Measurements from ENCODE around the gene PRDM16.

Gene PRDM16

DNA sequence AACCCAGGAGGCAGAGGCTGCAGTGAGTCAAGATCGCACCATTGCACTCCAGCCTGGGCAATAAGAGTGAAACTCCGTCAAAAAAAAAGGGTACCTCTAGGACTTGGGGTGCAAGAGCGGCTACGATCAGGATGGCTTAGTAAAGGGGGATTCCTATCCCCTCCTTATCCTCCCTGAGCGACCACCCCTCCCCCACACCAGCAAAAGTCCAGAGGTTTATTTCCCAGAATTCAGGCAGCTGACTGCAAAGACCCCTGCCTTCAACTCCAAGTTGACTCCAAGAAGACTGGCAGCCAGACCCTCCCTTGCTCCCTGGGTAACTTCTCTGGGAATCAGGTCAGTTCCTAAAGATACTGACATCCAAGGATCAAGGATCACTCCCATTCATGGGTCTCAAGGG is 12.4 kb upstream of the PRDM16 start:
- Histone ChIP-seq H3K27me3 (ENCODE audit: insufficient read depth, insufficient read length) (peaks cover 12% of the 10 kb centered on the region), H3K4me3 (ENCODE audit: insufficient read length, low read depth) (no peak overlapping the region), H3K36me3 (ENCODE audit: insufficient read depth, insufficient read length, low read length) (no peaks in the 10 kb centered on the region), H3K9me3 (ENCODE audit: insufficient read depth, low read length) (no peaks in the 10 kb centered on the region), H3K9ac (ENCODE audit: insufficient read length, low read depth) (no peak overlapping the region), H3K4me1 (ENCODE audit: insufficient read depth, insufficient read length) (peaks cover 9% of the 10 kb centered on the region)
- no peak for DNase-seq (ENCODE audit: low read depth, low spot score)
- TF ChIP-seq SUZ12 (IDR thresholded peaks at IDR 0.05; ENCODE audit: extremely low read depth, insufficient read depth, insufficient read length) (no peak), YY1 (IDR thresholded peaks at IDR 0.05; ENCODE audit: insufficient read depth, insufficient read length) (no peak), ZNF274 (IDR thresholded peaks at IDR 0.05; ENCODE audit: low read depth, low read length) (no peak)

DNA sequence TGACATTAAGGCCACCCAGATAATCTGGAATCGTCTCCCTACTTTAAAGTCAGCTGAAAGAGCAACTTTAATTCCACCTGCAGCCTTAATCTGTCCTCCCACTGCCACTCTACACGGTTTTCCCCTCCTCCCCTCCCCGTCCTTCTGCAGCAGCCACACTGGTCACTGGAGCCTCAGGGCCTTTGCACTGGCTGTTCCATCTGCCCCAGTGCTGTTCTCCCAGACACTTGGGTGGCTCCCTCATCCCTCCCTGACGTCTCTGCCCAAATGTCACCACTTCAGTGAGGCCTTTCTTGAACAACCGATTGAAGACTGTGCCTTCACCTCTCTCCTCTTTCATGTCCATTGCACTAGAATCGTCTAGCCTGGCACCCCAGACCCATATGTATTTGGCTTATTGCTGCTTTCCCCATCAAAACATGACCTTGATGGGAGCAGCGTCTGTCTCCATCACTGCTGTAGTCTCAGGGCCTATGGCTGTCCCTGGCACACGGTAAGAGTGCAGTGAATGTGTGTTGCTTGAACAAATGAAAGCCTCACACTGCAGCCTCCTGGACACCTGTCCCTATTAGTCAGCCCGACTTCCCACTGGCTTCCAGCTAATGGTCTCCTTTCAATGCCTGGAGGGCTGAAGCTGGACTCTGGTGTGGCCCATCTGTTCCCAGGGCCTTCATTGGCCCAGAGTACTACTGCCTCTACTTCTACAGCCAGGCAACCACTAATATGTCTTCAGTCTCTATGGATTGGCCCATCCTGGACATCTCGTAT is 10.6 kb upstream of the PRDM16 start:
- H3K27me3 ChIP-seq (ENCODE audit: insufficient read depth, insufficient read length): peaks cover 9% of the 10 kb centered on the region
- DNase-seq (ENCODE audit: low read depth, low spot score): no peak
- H3K4me3 ChIP-seq (ENCODE audit: insufficient read length, low read depth): no peak overlapping the region
- no peaks in the 10 kb centered on the region for H3K9me3 ChIP-seq (ENCODE audit: insufficient read depth, low read length)
- no peak for TF ChIP-seq YY1 (IDR thresholded peaks at IDR 0.05; ENCODE audit: insufficient read depth, insufficient read length)
- TF ChIP-seq SUZ12 (IDR thresholded peaks at IDR 0.05; ENCODE audit: extremely low read depth, insufficient read depth, insufficient read length): no peak
- no peak for TF ChIP-seq ZNF274 (IDR thresholded peaks at IDR 0.05; ENCODE audit: low read depth, low read length)
- no peak overlapping the region for H3K9ac ChIP-seq (ENCODE audit: insufficient read length, low read depth)
- H3K36me3 ChIP-seq (ENCODE audit: insufficient read depth, insufficient read length, low read length): no peaks in the 10 kb centered on the region
- H3K4me1 ChIP-seq (ENCODE audit: insufficient read depth, insufficient read length): peaks cover 14% of the 10 kb centered on the region

DNA sequence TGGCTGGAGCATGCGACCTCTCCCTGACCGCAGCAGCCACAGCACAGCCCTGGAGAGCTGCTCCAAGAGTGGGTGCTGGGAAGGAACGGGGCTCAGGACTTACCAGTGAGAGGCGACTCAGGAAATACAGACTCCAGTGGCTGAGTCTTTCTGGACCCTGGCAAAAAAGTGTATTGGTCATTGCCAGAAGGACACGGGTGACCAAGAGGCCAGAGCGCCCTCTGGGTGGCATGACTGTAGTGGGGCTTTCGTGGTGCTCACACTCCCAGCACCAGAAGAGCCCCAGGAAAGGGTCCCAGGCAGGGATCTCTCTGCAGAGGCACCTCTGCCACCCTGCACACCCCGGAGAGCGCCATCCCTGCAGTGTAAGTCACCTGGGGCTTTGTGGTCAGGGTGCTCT is 8.9 kb upstream of the PRDM16 start:
- TF ChIP-seq YY1 (IDR thresholded peaks at IDR 0.05; ENCODE audit: insufficient read depth, insufficient read length): no peak
- DNase-seq (ENCODE audit: low read depth, low spot score): no peak
- H3K9me3 ChIP-seq (ENCODE audit: insufficient read depth, low read length): no peaks in the 10 kb centered on the region
- H3K27me3 ChIP-seq (ENCODE audit: insufficient read depth, insufficient read length): peaks cover 25% of the 10 kb centered on the region
- no peak overlapping the region for H3K9ac ChIP-seq (ENCODE audit: insufficient read length, low read depth)
- no peak overlapping the region for H3K4me3 ChIP-seq (ENCODE audit: insufficient read length, low read depth)
- H3K4me1 ChIP-seq (ENCODE audit: insufficient read depth, insufficient read length): peaks cover 14% of the 10 kb centered on the region
- no peaks in the 10 kb centered on the region for H3K36me3 ChIP-seq (ENCODE audit: insufficient read depth, insufficient read length, low read length)

DNA sequence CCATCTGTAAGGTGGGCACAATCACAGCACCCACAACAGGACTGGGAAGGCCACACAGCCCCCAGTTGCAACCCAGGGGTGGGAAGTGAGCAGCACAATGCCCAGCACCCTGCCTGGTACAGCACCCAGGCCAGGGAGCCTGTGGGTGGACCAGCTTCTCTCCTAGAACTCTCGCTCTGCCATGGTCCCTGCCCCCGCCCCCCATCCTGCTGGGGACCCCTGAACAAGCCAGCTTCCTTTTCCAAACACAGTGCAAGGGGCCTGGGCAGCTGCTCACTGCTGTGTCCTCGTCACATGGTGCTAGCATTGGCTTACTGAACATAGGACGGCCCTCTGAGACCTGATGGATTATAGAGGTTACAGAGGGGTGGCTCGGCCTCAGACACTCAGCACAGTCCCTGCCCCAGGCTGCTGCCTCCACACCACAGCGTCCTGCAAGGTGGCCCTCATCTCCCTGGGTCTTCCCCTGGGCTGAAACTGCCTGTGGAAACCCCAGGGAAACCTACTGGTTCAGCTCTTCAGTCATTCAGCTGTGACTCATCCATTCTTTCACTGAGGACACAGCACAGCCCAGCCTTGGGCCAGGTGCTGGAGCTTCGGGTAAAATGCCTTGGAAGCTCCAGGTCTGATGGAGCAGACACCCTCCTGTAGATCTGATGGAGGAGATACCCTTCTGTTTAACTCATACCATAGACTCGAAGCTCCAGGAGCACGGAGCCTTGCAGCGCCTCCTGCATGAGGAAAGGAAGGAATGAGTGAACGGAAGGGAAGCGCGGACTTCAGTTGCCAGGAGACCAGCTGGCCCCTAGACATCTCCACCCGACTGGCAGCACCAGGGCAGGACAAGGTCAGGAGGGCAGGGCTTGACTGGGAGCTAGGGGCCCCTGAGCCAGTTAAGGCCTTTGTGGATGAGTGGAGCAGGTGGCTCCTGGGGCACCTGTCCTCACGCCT is 8.1 kb upstream of the PRDM16 start:
- H3K27me3 ChIP-seq (ENCODE audit: insufficient read depth, insufficient read length): peaks cover 32% of the 10 kb centered on the region
- no peaks in the 10 kb centered on the region for H3K9me3 ChIP-seq (ENCODE audit: insufficient read depth, low read length)
- H3K36me3 ChIP-seq (ENCODE audit: insufficient read depth, insufficient read length, low read length): no peaks in the 10 kb centered on the region
- H3K4me1 ChIP-seq (ENCODE audit: insufficient read depth, insufficient read length): peaks cover 14% of the 10 kb centered on the region
- H3K4me3 ChIP-seq (ENCODE audit: insufficient read length, low read depth): no peak overlapping the region
- H3K9ac ChIP-seq (ENCODE audit: insufficient read length, low read depth): no peak overlapping the region
- no peak for DNase-seq (ENCODE audit: low read depth, low spot score)
- no peak for TF ChIP-seq YY1 (IDR thresholded peaks at IDR 0.05; ENCODE audit: insufficient read depth, insufficient read length)
- no peak for TF ChIP-seq SUZ12 (IDR thresholded peaks at IDR 0.05; ENCODE audit: extremely low read depth, insufficient read depth, insufficient read length)
- no peak for TF ChIP-seq ZNF274 (IDR thresholded peaks at IDR 0.05; ENCODE audit: low read depth, low read length)

DNA sequence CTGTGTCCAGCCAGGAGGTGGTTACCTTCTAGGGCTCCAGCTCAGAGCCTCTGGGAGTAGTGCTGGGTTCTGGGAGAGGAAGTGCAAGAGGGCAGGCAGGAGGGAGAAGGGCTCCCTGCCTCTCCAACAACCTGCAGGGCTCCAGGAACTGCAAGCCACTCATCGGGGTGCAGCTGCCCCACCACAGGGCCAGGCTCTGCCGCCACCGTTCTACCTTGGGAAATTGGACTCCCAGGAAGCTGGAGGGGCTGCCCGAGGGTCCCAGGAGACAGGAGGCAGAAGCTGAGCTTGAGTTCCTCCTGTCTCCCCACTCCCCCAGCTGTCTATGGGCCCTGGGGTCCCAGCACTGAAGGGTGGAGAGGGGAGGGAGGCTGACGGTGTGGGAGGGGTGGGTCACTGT is 7.4 kb upstream of the PRDM16 start:
- Histone ChIP-seq H3K36me3 (ENCODE audit: insufficient read depth, insufficient read length, low read length) (no peaks in the 10 kb centered on the region), H3K4me3 (ENCODE audit: insufficient read length, low read depth) (no peak overlapping the region), H3K27me3 (ENCODE audit: insufficient read depth, insufficient read length) (peaks cover 39% of the 10 kb centered on the region), H3K9ac (ENCODE audit: insufficient read length, low read depth) (no peak overlapping the region), H3K9me3 (ENCODE audit: insufficient read depth, low read length) (no peaks in the 10 kb centered on the region), H3K4me1 (ENCODE audit: insufficient read depth, insufficient read length) (peaks cover 14% of the 10 kb centered on the region)
- TF ChIP-seq SUZ12 (IDR thresholded peaks at IDR 0.05; ENCODE audit: extremely low read depth, insufficient read depth, insufficient read length) (no peak), ZNF274 (IDR thresholded peaks at IDR 0.05; ENCODE audit: low read depth, low read length) (no peak), YY1 (IDR thresholded peaks at IDR 0.05; ENCODE audit: insufficient read depth, insufficient read length) (no peak)
- DNase-seq (ENCODE audit: low read depth, low spot score): no peak

DNA sequence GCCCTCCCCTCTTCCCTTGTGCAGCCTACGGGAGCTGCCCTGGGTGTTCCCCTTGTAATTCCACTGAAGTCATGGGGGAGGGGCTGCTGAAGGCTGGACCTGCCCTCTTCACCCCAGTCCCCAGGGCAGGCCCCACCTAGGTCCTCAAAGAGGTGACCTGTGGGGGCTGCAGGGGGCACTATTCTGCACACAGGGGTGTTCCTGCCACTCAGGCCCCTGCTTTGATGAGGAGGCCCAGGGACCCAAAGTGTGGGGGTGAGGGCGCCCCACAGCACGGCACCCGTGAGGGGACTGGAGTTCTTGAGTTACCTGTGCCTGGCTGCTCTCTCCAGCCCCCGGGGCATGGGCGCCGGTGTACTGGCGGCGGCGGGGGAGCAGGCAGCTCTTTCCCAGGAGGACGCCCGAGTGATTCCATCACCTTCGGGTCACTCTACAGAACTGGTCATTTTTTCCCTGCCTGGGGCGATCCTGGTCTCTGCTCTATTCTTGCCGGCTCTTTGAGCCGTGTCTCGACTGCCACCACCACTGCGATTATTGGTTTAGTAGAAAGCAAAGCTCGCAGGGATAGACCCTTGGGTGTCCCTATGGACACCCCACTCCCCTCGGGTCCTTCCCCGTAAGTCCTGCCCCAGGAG is 6.9 kb upstream of the PRDM16 start:
- Histone ChIP-seq H3K4me3 (ENCODE audit: insufficient read length, low read depth) (peak overlapping the region; percentile 21), H3K9me3 (ENCODE audit: insufficient read depth, low read length) (no peaks in the 10 kb centered on the region), H3K36me3 (ENCODE audit: insufficient read depth, insufficient read length, low read length) (no peaks in the 10 kb centered on the region), H3K27me3 (ENCODE audit: insufficient read depth, insufficient read length) (peaks cover 45% of the 10 kb centered on the region), H3K4me1 (ENCODE audit: insufficient read depth, insufficient read length) (peaks cover 14% of the 10 kb centered on the region), H3K9ac (ENCODE audit: insufficient read length, low read depth) (peak overlapping the region; percentile 56)
- no peak for DNase-seq (ENCODE audit: low read depth, low spot score)
- TF ChIP-seq SUZ12 (IDR thresholded peaks at IDR 0.05; ENCODE audit: extremely low read depth, insufficient read depth, insufficient read length) (no peak), ZNF274 (IDR thresholded peaks at IDR 0.05; ENCODE audit: low read depth, low read length) (no peak), YY1 (IDR thresholded peaks at IDR 0.05; ENCODE audit: insufficient read depth, insufficient read length) (no peak)
